ENCODE measurements around the gene TNS3.

DNA sequence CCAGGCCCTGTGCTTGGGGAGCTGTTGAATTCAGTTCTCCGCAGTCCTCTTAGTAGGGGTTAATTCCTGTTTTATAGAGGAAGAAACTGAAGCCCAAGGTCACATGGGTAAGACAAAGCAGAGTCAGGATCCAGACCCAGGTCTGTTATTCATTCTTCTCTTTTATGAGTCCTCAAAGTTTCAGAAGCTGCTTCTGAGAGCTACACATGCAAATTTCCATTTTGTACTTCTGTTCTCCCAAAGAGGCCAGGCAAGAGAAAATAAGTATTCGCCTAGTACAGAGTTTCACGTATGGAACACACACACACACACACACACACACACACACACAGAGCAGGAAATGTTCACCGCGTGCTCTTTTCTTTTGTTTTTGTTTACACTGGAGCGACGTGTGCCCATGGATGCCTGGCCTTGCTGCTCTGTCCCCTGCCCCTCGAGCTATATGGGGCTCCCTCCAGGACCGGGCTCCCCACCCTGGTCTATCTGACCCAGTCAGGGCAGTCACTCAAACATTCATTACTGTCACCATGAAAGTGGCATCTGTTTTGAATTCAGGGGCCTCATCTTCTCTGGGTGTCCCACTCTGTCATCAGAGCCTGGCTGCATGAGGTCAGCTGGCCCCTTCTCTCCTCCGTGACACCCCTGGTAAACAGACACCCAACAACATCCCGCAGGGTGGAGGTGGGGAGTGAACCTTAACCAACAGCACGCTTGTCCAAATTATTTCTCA lies 84.4 kb downstream of the TNS3 start:
- TF ChIP-seq CTCF (IDR thresholded peaks at IDR 0.05; ENCODE audit: extremely low read depth in 1 of 2, insufficient read depth in 1 of 2, low read depth in 1 of 2, low read length in 2 of 2) (no peak), EZH2 (IDR thresholded peaks at IDR 0.05; ENCODE audit: borderline replicate concordance, low read depth, low read length, severe bottlenecking) (no peak), POLR2A (IDR thresholded peaks at IDR 0.05; ENCODE audit: low read depth, low read length) (no peak), POLR2AphosphoS5 (IDR thresholded peaks at IDR 0.05; ENCODE audit: insufficient read depth, low read depth, low read length) (no peak), MAX (IDR thresholded peaks at IDR 0.05; ENCODE audit: insufficient read depth, insufficient read length) (no peak), JUN (IDR thresholded peaks at IDR 0.05; ENCODE audit: borderline replicate concordance, insufficient read depth, insufficient read length, low read depth) (no peak), MYC (IDR thresholded peaks at IDR 0.05; ENCODE audit: low read depth, low read length) (no peak), FOS (IDR thresholded peaks at IDR 0.05; ENCODE audit: borderline replicate concordance, insufficient read depth, low read length) (no peak), GATA2 (IDR thresholded peaks at IDR 0.05; ENCODE audit: insufficient read depth, insufficient read length, low read depth, low read length) (no peak)

All from endothelial cell of umbilical vein (primary cell).